GM23338 (cell line): ENCODE data around the gene ACVR2A. TPM values are rescaled to one million over a fixed set of nuclear protein-coding genes. Genes with fewer than 3 reads are reported as not detected.

ENCODE experiments used
- ATAC-seq: fragments of 200-7000 bp; cut with Tn5 transposase; 3 replicates; pipeline ENCODE4 v1.9.1; 2020
- DNase-seq: peaks from one replicate; pipeline ENCODE4 v3.0.0-alpha.2; 2015; ENCODE audit warnings: low spot score
- H2AFZ ChIP-seq: fragments of 200-600 bp; sonication (generic); 2 replicates; pipeline ENCODE4 v1.8.0; 2016; ENCODE audit warnings: antibody characterized with exemption, mild to moderate bottlenecking, moderate library complexity
- H3F3A ChIP-seq: fragments of 200-600 bp; sonication (generic); replicated peaks from 2 replicates; pipeline ENCODE4 v1.8.0; 2017; ENCODE audit warnings: antibody characterized with exemption, mixed run types, low read depth
- H3K27ac ChIP-seq: fragments of 200-600 bp; sonication (generic); 2 replicates; pipeline ENCODE4 v1.6.1; 2016; ENCODE audit warnings: low read depth
- H3K27me3 ChIP-seq: fragments of 200-600 bp; sonication (generic); 2 replicates; pipeline ENCODE4 v1.8.0; 2016; ENCODE audit warnings: mild to moderate bottlenecking, mixed run types, moderate library complexity; ENCODE audit not compliant: insufficient read depth
- H3K36me3 ChIP-seq: fragments of 200-600 bp; sonication (generic); 2 replicates; pipeline ENCODE4 v1.8.0; 2016; ENCODE audit warnings: mild to moderate bottlenecking; ENCODE audit not compliant: insufficient read depth
- H3K4me1 ChIP-seq: fragments of 200-600 bp; sonication (generic); 2 replicates; pipeline ENCODE4 v1.8.0; 2016; ENCODE audit warnings: mild to moderate bottlenecking, moderate library complexity; ENCODE audit not compliant: insufficient read depth
- H3K4me2 ChIP-seq: fragments of 200-600 bp; sonication (generic); 2 replicates; pipeline ENCODE4 v1.7.1; 2017; ENCODE audit warnings: mixed run types
- H3K4me3 ChIP-seq: fragments of 200-600 bp; sonication (generic); 2 replicates; pipeline ENCODE4 v1.6.1; 2016; ENCODE audit warnings: mixed run types
- H3K79me2 ChIP-seq: fragments of 200-600 bp; sonication (generic); replicated peaks from 2 replicates; pipeline ENCODE4 v1.8.0; 2017; ENCODE audit warnings: mild to moderate bottlenecking; ENCODE audit not compliant: insufficient read depth
- H3K9me2 ChIP-seq: fragments of 200-600 bp; sonication (generic); 2 replicates; pipeline ENCODE4 v1.8.0; 2017; ENCODE audit not compliant: insufficient read depth
- H4K20me1 ChIP-seq: fragments of 200-600 bp; sonication (generic); replicated peaks from 2 replicates; pipeline ENCODE4 v1.8.0; 2017; ENCODE audit warnings: mild to moderate bottlenecking; ENCODE audit not compliant: insufficient read depth
- H3K27ac Mint-ChIP-seq: 2 replicates; pipeline ENCODE4 v1.8.0; 2020; ENCODE audit warnings: inconsistent platforms, mild to moderate bottlenecking, moderate library complexity, mixed read lengths
- H3K27me3 Mint-ChIP-seq: 3 replicates; pipeline ENCODE4 v1.8.0; 2022; ENCODE audit warnings: low read depth, mild to moderate bottlenecking, moderate library complexity, mixed read lengths, inconsistent platforms; ENCODE audit not compliant: insufficient read depth, poor library complexity
- H3K36me3 Mint-ChIP-seq: 3 replicates; pipeline ENCODE4 v1.8.0; 2021; ENCODE audit warnings: low read depth, mild to moderate bottlenecking, inconsistent platforms, moderate library complexity, mixed read lengths
- H3K4me1 Mint-ChIP-seq: 3 replicates; pipeline ENCODE4 v1.8.0; 2020; ENCODE audit warnings: mild to moderate bottlenecking, inconsistent platforms, mixed read lengths
- H3K4me3 Mint-ChIP-seq: 3 replicates; pipeline ENCODE4 v1.8.0; 2021; ENCODE audit warnings: moderate library complexity, mild to moderate bottlenecking, inconsistent platforms, mixed read lengths
- H3K9me3 Mint-ChIP-seq: 3 replicates; pipeline ENCODE4 v1.8.0; 2020; ENCODE audit warnings: moderate library complexity, mild to moderate bottlenecking, inconsistent platforms, mixed read lengths
- CREB1 ChIP-seq: fragments of 250-450 bp; sonication (Bioruptor Pico); IDR thresholded peaks from 2 replicates; pipeline ENCODE4 v1.5.0; 2020; ENCODE audit warnings: low read depth, mild to moderate bottlenecking, moderate library complexity
- CTCF ChIP-seq, 2 experiments: fragments of 200-600 bp in 1 of 2; sonication (generic) in 1 of 2; conservative IDR thresholded peaks; 2 replicates each; pipeline versions ENCODE4 v1.5.1 to v1.6.1; 2016 to 2017; ENCODE audit warnings: antibody characterized with exemption in 2 of 2, low read depth in 2 of 2, mild to moderate bottlenecking in 2 of 2, moderate library complexity in 1 of 2
- EZH2 ChIP-seq: fragments of 200-600 bp; sonication (generic); IDR thresholded peaks from one replicate; pipeline ENCODE4 v1.8.0; 2017; ENCODE audit warnings: antibody characterized with exemption, mild to moderate bottlenecking, low read depth; ENCODE audit not compliant: unreplicated experiment
- NANOG ChIP-seq: IDR thresholded peaks from 2 replicates; pipeline ENCODE4 v1.6.1; 2016; ENCODE audit warnings: antibody characterized with exemption, borderline replicate concordance
- POLR2AphosphoS5 ChIP-seq: IDR thresholded peaks from 2 replicates; pipeline ENCODE4 v1.6.1; 2016; ENCODE audit warnings: antibody characterized with exemption, low read depth
- STAT1 ChIP-seq: IDR thresholded peaks from one replicate; pipeline ENCODE4 v1.6.1; 2016; ENCODE audit warnings: antibody characterized with exemption; ENCODE audit not compliant: unreplicated experiment
- ZNF114 ChIP-seq: fragments of 250-450 bp; sonication (Bioruptor Pico); IDR thresholded peaks from 2 replicates; pipeline ENCODE4 v1.5.0; 2020; ENCODE audit warnings: mild to moderate bottlenecking, moderate library complexity
- ZNF331 ChIP-seq: fragments of 250-450 bp; sonication (Bioruptor Pico); IDR thresholded peaks from 2 replicates; pipeline ENCODE4 v1.5.0; 2020; ENCODE audit warnings: low read depth, mild to moderate bottlenecking, moderate library complexity
- polyA plus RNA-seq: library from polyadenylated mRNA; unstranded; fragments of >200 nt; fragmentation: Nextera tagmentation; extraction: Ambion mirVana; gene quantifications from 2 replicates; pipeline ENCODE4 v1.2.1, GENCODE V29; 2016
- total RNA-seq: library from RNA; depleted of rRNA; stranded (reverse); fragments of >200 nt; shearing (Covaris generic); gene quantifications from 2 replicates; pipeline ENCODE4 v1.2.3, GENCODE V29; 2014
- TF ChIP-seq, protein P1 (sequence below): fragments of 250-450 bp; sonication (Bioruptor Pico); IDR thresholded peaks from 2 replicates; pipeline ENCODE4 v1.5.0; 2020; ENCODE audit warnings: mild to moderate bottlenecking, moderate library complexity
- TF ChIP-seq, protein P2 (sequence below): IDR thresholded peaks from one replicate; pipeline ENCODE4 v1.6.1; 2018; ENCODE audit warnings: antibody characterized with exemption; ENCODE audit not compliant: unreplicated experiment
- TF ChIP-seq, protein P3 (sequence below): IDR thresholded peaks from 2 replicates; pipeline ENCODE4 v1.6.1; 2016; ENCODE audit warnings: antibody characterized with exemption

ACVR2A gene
- total and polyA plus RNA-seq, 2 experiments from 2014 or later: 11.8 to 15.6 TPM

GRCh38 chr2:147913701-147914480 is 69.1 kb downstream of the ACVR2A start (continued):
- TF ChIP-seq, protein P1, sequence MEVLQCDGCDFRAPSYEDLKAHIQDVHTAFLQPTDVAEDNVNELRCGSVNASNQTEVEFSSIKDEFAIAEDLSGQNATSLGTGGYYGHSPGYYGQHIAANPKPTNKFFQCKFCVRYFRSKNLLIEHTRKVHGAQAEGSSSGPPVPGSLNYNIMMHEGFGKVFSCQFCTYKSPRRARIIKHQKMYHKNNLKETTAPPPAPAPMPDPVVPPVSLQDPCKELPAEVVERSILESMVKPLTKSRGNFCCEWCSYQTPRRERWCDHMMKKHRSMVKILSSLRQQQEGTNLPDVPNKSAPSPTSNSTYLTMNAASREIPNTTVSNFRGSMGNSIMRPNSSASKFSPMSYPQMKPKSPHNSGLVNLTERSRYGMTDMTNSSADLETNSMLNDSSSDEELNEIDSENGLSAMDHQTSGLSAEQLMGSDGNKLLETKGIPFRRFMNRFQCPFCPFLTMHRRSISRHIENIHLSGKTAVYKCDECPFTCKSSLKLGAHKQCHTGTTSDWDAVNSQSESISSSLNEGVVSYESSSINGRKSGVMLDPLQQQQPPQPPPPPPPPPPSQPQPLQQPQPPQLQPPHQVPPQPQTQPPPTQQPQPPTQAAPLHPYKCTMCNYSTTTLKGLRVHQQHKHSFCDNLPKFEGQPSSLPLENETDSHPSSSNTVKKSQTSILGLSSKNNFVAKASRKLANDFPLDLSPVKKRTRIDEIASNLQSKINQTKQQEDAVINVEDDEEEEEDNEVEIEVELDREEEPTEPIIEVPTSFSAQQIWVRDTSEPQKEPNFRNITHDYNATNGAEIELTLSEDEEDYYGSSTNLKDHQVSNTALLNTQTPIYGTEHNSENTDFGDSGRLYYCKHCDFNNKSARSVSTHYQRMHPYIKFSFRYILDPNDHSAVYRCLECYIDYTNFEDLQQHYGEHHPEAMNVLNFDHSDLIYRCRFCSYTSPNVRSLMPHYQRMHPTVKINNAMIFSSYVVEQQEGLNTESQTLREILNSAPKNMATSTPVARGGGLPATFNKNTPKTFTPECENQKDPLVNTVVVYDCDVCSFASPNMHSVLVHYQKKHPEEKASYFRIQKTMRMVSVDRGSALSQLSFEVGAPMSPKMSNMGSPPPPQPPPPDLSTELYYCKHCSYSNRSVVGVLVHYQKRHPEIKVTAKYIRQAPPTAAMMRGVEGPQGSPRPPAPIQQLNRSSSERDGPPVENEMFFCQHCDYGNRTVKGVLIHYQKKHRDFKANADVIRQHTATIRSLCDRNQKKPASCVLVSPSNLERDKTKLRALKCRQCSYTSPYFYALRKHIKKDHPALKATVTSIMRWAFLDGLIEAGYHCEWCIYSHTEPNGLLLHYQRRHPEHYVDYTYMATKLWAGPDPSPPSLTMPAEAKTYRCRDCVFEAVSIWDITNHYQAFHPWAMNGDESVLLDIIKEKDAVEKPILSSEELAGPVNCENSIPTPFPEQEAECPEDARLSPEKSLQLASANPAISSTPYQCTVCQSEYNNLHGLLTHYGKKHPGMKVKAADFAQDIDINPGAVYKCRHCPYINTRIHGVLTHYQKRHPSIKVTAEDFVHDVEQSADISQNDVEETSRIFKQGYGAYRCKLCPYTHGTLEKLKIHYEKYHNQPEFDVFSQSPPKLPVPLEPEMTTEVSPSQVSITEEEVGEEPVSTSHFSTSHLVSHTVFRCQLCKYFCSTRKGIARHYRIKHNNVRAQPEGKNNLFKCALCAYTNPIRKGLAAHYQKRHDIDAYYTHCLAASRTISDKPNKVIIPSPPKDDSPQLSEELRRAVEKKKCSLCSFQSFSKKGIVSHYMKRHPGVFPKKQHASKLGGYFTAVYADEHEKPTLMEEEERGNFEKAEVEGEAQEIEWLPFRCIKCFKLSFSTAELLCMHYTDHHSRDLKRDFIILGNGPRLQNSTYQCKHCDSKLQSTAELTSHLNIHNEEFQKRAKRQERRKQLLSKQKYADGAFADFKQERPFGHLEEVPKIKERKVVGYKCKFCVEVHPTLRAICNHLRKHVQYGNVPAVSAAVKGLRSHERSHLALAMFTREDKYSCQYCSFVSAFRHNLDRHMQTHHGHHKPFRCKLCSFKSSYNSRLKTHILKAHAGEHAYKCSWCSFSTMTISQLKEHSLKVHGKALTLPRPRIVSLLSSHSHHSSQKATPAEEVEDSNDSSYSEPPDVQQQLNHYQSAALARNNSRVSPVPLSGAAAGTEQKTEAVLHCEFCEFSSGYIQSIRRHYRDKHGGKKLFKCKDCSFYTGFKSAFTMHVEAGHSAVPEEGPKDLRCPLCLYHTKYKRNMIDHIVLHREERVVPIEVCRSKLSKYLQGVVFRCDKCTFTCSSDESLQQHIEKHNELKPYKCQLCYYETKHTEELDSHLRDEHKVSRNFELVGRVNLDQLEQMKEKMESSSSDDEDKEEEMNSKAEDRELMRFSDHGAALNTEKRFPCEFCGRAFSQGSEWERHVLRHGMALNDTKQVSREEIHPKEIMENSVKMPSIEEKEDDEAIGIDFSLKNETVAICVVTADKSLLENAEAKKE: no peak
- no peak for TF ChIP-seq STAT1
- TF ChIP-seq ZNF331: no peak

- no peak overlapping the region for H3K4me2 ChIP-seq
- no peaks in the 10 kb centered on the region for H3K9me2 ChIP-seq
- no peak for DNase-seq
- no peaks in the 10 kb centered on the region; the same call in 1 of the 2 replicates for H3K36me3 ChIP-seq
- H3F3A ChIP-seq: no peaks in the 10 kb centered on the region
- H3K79me2 ChIP-seq: no peaks in the 10 kb centered on the region
- no peak overlapping the region for H3K27ac Mint-ChIP-seq
- no peak overlapping the region for H3K4me3 Mint-ChIP-seq
- no peaks in the 10 kb centered on the region for H4K20me1 ChIP-seq
- no peak overlapping the region for H3K27ac ChIP-seq
- no peak for ATAC-seq
- no peaks in the 10 kb centered on the region for H3K27me3 ChIP-seq
- no peaks in the 10 kb centered on the region for H3K9me3 Mint-ChIP-seq
- peaks cover 6% of the 10 kb centered on the region; the same call in 2 of the 3 replicates for H3K36me3 Mint-ChIP-seq
- no peaks in the 10 kb centered on the region for H3K4me1 Mint-ChIP-seq
- H3K27me3 Mint-ChIP-seq: no peaks in the 10 kb centered on the region
- no peak overlapping the region for H2AFZ ChIP-seq
- no peaks in the 10 kb centered on the region for H3K4me1 ChIP-seq
- no peak overlapping the region for H3K4me3 ChIP-seq
- TF ChIP-seq, protein P2, sequence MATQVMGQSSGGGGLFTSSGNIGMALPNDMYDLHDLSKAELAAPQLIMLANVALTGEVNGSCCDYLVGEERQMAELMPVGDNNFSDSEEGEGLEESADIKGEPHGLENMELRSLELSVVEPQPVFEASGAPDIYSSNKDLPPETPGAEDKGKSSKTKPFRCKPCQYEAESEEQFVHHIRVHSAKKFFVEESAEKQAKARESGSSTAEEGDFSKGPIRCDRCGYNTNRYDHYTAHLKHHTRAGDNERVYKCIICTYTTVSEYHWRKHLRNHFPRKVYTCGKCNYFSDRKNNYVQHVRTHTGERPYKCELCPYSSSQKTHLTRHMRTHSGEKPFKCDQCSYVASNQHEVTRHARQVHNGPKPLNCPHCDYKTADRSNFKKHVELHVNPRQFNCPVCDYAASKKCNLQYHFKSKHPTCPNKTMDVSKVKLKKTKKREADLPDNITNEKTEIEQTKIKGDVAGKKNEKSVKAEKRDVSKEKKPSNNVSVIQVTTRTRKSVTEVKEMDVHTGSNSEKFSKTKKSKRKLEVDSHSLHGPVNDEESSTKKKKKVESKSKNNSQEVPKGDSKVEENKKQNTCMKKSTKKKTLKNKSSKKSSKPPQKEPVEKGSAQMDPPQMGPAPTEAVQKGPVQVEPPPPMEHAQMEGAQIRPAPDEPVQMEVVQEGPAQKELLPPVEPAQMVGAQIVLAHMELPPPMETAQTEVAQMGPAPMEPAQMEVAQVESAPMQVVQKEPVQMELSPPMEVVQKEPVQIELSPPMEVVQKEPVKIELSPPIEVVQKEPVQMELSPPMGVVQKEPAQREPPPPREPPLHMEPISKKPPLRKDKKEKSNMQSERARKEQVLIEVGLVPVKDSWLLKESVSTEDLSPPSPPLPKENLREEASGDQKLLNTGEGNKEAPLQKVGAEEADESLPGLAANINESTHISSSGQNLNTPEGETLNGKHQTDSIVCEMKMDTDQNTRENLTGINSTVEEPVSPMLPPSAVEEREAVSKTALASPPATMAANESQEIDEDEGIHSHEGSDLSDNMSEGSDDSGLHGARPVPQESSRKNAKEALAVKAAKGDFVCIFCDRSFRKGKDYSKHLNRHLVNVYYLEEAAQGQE: no peak
- TF ChIP-seq POLR2AphosphoS5 (no peak), CTCF (conservative IDR thresholded peaks at IDR 0.05; ENCODE audit: low read depth in 2 of 2) (no peak), ZNF114 (no peak), EZH2 (no peak), STAT1 (no peak), CREB1 (CRISPR knock-in tag) (no peak), NANOG (no peak)
- TF ChIP-seq, protein P3, sequence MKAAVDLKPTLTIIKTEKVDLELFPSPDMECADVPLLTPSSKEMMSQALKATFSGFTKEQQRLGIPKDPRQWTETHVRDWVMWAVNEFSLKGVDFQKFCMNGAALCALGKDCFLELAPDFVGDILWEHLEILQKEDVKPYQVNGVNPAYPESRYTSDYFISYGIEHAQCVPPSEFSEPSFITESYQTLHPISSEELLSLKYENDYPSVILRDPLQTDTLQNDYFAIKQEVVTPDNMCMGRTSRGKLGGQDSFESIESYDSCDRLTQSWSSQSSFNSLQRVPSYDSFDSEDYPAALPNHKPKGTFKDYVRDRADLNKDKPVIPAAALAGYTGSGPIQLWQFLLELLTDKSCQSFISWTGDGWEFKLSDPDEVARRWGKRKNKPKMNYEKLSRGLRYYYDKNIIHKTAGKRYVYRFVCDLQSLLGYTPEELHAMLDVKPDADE: no peak
Observed at GRCh38 chr2:147916067-147916466, 71.2 kb downstream of the ACVR2A start.
